T-helper 1 cell treated with Interleukin-12 subunit alpha and Interleukin-12 subunit beta and Interleukin-4 antibody, amounts not matched to agents 30 ng/mL and 1 ng/mL, for 36 hours (primary cell): ENCODE results near the gene ATP6V0B. TPM values are rescaled to one million over a fixed set of nuclear protein-coding genes. Genes with fewer than 3 reads are reported as not detected.

Experiments used
- intact Hi-C: fragments of 100-400 bp; cut with micrococcal nuclease; formaldehyde crosslinking; loops from one replicate; pipeline ENCODE4 v1.15.1; 2024
- total RNA-seq: library from RNA; stranded (reverse); gene quantifications from 2 replicates; pipeline ENCODE4 v1.2.3, GENCODE V29; 2022

Gene ATP6V0B
- total RNA-seq, 1 donor from 2014 or later, result 160 TPM

DNA sequence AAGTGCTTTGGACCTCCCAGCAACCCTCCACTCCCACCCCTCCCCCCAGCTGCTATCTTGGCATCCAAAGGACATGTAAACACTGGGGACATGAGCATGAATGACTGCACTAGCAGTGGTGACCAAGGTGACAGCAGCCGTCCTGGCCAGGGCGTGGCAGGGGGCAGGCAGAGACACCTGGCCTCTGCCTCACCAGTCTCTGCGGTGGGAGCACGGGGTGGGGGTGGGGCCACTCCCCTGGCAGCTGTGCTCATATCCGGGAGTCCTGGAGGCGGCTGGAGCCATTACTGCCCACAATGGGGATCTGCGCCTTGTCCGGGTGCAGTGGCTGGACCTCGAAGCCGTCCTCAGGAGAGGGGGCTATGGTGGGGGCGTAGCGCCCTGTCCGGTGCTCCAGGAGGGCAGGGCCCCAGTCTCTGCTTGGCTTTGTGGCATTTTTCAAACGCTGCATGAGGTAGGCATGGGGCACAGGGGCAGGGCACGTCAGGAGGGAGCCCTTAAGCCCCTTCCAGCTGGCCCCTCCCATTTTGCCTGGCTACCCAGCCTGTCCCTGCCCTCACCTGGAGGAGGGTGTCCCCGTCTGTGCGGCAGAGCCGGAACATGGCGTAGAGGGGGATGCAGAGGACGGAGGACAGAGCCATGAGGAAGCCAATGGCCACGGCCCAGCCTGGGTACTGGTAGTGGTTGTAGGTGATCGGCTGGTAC lies 22.7 kb downstream of the ATP6V0B start:
- intact Hi-C loops, result no loop called here

DNA sequence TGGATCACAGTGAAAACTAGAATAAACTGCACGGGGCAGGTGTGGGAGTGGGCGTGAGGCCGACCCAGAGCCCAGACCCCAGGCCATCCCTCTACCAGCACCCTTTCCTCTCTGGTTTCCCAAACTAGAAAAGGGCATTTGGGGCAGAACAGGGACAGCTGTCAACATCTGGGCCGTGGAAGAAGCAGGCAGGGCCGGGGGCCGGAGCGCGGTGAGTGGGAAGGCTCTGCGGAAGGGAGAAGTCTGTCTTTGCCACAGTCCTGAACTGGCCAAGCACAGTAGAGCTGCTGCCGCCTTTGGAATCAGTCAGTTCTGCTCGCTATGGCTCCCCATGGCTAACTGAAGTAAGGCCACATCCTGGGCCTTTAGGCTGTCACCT lies 23.2 kb downstream of the ATP6V0B start:
- intact Hi-C loops, result no loop called here

DNA sequence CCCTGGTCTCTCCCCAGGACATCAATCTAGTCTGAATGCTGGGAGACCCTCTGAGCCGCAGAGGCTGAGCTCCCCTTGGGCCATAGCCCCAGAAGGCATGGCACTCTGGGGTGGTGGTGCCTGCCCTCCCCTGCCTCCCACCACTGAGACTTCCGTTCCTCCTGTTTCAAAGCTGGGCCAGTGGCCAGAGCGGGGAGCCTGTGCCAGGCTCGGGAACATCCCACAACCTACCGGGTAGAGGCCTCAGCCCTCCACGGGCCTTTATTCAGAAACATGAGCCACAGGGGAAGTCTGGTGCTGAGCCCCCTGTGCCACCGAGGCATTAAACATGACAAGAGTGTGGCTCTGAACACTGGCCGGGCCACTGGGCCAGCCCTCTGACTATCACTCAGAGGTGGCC lies 24.7 kb downstream of the ATP6V0B start:
- intact Hi-C loops, result no loop called here

DNA sequence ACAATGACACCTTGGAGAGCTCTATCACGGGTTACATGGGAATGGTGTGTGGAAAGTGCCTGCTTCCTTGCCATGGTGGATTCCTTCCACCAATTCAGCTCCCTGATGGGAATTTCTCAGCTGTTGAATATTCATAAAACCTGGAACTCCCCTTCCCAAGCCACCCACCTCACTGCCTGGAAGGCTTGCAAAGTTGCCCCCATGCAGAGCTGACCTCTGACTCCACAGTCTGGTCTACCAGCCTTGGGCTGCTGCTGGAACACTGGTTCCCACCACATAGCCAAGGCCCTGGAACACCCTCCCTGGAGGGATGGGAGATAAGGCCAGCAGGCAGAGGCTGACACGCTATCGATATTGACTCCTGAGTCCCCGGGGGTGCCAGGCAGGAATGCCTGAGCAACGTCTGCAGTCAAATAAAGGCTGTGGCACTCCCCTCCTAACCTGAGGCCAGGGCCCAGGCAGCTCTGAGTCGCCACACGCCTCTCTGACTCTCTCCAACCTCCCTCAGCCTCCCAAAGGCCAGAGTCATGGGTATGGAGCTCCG lies 25.4 kb downstream of the ATP6V0B start:
- intact Hi-C loops, result no loop called here

DNA sequence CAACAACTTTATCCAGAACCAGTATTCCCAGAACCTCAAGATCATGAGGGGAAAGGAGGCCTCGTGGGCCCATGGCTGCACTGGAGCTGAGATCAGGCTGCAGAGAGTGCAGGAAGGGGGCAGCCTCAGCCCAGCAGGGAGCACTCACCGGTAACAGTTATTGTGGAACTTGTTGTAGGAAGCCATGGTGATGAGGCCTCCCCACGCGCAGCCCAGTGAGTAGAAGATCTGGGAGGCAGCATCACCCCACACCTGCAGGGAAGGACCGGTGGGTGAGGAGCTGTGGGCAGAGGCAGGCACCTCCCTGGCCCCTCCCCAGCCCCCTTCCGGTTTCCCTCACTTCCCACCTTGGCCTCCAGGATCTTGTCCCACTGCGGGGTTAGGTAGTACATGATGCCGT lies 27.4 kb downstream of the ATP6V0B start:
- intact Hi-C loops, result no loop called here

DNA sequence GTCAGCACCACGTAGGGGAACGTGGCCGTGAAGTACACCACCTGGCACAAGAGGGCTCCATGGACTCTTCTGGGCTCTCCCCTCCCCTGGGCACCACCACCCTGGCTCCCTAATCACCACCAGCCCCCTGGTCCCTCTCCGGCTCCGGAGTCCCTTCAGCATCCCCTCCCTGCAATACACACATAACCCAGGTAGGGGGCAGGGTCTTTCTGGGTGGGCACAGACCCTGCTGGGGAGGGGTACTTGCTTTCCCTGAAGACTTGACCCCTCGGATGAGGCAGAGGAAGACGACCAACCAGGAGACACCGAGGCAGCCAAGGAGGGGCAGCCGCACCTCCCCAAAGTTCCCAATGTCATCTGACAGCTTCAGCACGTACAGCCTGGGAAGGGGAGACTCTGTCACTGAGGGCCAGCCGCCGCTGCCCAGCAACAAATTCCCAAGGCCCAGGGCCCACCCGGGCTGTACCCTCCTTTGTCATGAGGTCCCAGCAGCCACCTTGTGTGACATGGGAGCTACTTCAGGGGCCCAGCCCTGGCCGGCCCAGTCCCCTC lies 27.9 kb downstream of the ATP6V0B start:
- intact Hi-C loops, result no loop called here

DNA sequence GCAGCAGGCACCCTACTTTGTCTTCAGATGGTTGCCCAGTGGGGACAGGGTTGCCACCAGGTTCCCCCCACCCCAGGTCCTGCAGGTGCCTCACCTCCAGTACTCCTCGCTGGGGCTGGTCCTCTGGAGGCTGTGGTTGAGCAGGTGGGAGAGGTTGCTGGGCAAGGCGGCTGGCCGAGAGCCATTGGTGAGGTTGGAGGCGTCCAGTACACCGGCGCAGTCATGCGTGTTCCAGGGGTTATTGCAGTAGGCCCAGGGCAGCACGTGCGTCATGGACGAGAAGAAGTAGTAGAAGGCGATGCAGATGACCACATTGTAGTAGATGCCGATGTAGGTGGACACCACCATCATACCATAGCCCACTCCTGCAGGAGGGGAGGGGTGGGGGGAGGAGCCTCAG lies 33.5 kb downstream of the ATP6V0B start:
- intact Hi-C loops, result no loop called here

DNA sequence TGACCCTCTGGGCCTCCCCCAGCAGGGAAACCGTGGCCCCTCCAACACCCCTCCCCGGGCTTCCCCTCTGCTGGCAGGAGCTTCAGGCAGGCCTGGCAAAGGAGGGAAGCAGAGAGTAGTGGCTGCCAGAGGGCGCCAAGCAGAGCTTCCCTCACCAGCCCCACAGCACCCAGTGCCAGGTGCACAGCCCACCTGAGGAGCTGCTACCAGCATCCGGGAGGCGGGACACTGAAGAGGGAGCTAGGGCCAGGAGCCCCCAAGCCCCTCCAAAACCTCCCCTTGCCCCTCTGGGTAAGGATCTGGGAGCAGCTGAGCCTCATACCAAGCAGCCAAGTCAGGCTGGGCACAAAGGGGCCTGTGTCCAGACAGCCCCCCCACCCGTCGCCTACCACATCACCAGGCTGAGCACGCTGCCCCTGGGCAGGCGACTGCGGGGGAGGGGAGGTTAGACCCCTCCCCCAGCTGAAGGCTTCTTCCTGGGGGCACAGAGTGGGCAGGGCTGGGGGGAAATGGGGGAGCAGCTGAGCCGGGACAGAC lies 36.2 kb downstream of the ATP6V0B start:
- intact Hi-C loops, result no loop called here

DNA sequence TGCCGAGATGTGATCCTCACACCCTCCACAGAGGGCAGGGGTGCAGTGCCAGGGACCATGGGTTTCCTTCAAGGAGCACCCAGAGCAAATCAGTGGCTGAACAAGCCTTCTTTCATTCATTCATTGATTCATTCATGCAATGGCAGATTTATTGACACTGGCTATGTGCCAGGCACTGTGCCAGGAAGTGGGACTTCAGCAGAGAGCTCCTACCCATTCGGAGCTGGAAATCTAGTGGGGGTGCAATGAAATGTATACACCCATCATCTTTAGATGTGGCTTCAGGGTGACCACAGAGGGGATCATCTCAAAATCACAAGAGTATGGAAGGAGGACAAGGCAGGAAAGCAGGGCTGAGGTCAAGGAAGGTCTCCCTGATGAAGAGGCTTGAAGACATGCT lies 37.6 kb downstream of the ATP6V0B start:
- intact Hi-C loops, result no loop called here

DNA sequence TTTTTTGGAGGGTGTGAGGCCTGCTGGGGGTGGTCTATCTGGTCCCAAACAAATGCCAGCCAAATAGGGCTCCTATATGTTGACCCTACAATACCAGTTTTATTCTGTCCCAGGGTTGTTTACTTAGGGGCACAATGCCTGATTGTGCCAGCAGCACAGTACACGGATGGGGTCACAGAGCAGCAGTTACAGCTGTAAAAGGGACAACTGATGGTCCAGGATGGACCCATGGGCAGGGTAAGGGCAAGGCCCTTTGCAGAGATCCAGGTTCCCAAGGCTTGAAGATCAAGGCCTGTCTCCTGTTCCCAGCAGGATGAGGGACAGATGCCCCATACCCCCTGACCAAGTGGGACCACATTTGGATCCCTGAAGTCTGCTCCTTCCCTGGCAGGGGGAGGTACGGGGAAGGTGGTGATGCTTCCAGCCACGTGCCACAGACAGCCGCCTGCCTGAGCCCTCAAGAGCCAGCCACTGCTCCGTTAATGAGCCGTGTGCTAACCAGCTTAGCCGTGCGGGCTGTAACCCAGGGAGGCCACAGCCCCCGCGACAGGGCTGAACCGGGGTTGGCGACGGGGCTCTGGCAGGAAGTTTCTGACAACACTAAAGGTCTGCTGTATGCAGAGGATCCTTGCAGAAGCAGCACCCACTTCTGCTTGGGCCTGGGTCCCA lies 38.3 kb downstream of the ATP6V0B start:
- intact Hi-C loops, result no loop called here

DNA sequence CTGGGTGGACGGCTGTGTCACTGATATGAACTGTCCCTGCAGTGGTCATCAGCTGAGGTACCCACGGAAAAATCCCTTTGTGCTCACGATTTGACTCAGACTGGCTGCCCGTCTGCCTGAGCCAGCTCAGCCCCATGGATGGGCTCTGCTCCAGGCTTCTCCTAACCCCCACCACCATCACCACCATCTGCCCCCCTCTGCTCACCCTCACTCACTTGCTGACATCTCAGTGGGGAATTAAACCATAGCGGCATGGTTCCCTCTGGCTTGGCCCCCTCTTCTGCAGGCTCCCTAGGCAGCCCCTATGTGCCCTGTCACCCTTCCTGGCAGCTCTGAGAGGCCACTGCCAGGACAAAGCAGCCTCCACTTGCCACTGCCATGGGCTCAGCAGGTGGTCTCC lies 39.2 kb downstream of the ATP6V0B start:
- intact Hi-C loops, result no loop called here

DNA sequence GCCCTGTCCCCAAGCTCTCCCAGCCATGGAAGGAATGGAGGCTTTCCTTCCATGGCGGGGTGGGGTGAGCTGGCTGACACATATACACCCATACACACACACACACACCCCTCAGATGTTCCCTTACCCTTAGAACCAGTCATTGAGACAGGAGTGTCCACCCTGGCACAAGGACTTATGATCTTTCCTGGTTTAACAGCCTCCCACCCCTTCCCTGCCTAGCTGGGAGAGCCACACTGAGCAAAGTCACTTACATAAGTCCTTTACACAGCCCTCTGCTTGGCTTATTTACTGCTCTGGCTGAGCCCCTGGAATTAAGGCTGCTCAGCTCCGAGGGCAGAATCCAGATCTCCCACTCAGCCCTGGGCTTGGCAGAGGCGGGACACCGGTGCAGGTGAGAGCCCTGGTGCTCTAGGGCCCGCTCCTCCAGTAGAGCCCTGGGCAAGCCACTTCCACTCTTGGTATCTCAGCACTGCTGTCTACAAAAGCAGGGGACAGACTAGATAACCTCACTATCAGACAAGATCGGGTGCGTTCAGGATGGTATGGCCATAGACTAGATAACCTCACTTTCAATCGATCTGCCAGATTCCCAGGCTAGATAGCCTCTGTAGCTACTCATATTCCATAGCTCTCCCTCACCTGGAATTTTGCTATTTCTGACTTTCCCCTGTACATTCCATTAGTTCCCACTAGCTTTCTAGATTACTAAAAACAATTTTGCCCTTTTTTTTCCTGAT lies 39.8 kb downstream of the ATP6V0B start:
- intact Hi-C loops, result no loop called here

DNA sequence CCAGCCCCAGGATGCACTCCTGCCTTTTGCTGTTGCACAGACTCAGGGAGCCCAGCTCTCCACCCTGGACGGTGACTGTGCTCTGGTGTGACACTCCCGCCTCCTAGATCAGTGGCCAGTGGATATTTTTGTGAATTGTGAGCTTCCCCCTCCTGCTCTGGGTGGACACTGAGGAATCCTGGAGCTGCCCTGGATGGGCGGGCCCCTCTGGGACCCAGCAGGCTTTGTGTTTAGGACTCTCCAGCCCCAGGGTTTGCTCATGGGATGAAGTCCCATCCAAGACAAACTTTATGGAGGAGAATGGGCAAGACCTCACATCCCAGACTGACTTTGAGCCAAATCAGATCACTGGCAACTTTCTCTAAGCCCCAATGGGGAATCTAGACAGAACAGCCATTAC lies 40.4 kb downstream of the ATP6V0B start:
- intact Hi-C loops, result no loop called here

DNA sequence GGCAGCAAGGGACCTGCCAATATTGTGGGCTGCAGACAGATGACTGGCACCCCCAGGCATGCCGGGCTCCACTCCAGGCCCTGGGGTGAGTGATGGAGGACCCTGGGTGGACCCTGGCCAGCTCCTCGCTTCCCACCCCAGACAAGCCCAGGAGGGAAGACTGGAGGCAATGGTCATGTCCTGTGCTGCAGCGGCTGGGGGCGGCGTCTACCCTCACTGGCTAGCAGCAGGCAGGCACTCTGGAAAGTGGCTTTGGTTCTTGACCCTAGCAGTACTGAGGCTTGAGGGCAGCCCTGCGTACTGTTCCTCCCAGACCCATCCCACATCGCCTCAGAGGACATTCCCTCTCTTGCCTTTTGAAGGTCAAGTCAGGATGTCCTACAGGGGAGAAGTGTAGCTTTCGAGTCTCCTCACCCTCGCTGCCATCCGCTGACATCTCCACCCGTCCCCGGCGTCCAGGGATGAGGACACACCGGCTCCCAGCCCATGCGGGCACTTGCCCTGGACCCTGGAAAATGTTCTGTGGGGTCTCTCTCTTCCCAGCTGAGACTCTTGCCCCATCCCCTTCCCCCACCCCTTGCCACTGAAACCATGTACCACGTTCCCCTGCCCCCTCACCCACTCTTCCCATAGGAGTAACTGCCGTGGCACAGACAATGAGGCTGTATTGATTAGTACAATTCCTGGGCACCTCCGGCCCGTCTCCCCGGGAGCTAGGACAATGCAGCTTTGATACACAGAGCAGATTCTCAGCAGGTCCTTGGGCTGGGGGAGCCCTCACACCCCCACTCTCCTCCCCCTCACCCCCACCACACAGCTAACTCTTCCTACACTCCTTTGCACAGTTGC lies 41.5 kb downstream of the ATP6V0B start:
- intact Hi-C loops, result no loop called here

DNA sequence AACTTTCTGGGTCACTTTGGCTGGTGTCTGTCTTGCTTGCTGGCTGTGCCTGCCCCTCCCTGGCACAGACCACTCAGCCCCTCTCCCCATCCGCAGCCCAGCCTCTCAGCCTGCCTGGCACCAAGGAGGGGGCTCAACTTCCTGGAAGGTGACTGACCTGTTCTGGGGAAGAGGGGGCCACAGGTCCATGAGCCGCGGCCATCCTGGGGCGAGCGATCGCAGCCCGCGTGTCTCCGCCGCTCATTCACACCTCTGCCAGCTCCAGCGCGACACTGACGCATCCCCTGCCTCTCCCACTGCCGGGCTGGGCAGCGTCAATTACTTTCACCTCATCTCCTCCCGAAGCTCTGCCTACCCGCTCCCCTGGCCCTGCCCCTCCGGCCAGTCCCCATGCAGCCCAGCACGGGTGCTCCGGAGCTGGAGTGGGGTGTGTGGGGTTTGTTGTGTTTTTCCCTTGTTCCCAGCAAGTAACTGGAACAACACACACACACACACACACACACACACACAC lies 42.2 kb downstream of the ATP6V0B start:
- intact Hi-C loops, result no loop called here

DNA sequence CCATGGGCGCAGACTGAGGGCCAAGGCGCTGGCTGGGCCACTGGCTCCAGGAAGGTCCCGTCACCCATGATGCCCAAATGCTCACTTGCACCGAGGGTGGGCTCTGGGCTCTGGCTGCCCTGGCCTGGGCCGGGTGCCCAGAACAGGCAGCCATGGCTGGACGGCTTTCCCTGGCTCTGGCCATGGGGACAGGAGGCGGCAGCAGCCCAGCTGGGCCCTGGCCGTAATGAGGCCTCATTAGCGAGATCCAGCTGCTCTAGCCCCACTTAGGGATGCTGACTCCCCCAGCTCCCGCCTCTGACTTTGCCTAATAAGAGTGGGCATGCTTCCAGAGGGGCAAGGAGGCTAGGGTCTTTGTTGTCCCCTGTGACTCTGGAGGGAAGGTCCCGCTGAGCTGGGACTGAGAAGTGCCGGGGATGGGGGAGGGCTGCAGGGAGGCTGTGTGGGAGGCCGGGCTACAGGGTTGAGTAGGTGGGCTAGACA lies 44.7 kb downstream of the ATP6V0B start:
- intact Hi-C loops, result no loop called here

DNA sequence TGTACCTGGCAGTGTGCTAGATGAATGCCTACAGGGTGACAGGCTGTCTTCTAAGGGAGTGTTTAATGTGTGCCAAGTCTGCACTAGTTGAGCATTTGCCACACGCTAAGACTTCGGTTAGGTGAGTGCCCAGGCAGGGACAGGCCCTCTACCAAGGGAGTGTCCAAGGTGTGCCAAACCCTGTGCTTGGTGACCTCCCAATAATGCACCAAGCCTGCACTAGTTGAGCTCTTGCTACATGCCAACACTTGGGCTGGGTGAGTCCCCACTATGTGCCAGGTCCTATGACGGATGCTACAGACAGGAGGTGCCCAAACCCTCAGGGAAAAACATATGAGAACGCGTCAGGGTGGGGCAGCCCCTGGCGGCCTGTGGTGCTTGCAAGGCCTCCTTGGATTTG lies 45.7 kb downstream of the ATP6V0B start:
- intact Hi-C loops, result no loop called here

DNA sequence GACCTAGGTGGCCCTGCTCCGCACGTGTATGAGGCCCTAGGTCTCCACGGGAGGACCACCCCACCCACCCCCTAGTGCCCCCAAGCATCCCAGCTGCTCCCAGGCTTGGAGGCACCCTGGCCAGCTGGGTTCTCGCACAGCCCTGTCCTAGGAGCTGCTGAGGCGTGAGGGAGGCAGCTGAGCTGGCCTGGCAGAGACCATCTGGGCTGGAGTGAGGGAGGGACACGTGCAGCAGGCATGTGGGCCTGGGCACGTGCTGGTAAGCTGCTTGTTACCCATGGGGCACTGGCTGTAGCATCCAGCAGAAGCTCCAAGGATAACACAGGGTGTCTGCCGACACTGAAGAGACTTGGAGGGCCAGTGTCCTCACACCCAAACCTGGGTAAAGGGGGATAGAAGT lies 46.4 kb downstream of the ATP6V0B start:
- intact Hi-C loops, result no loop called here

DNA sequence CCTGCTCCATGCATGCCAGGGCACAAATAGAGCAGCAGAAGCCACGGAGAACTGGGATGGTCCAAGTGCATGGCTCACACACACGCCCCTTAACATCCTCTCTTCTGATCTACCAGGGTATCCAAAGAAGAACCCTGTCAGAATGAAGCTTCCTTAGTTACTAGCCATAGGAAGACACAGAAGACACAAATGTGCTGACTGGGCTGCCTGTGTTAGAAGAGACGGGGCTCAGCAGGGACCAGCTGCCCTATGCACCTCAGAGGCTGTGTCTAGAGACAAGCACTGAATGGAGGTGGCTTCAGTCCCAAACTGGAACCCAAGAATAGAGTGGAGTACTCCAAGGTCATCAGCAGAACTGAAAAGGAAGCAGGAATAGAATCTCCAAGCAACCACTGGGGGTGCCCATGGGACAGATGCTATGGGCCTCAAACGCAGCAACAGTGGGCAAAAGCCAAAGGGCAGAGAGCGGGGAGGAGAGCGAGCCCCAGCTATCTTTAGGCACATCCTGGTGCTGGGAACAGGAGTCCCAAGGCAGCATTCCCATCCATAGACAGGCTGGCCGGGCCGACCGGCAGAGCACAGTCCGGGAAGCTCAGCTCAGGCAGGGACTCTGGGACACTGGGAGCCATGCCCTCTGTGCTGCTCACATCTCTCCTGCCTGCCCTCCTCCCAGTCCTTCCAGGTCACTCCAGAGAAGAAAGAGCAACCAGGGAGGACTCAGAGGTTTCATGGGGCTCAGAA lies 47.0 kb downstream of the ATP6V0B start:
- intact Hi-C loops, result no loop called here
